Measurements from ENCODE around the gene DGKH. TPM values are rescaled to one million over a fixed set of nuclear protein-coding genes. Genes with fewer than 3 reads are reported as not detected.

The DGKH gene
- total and polyA plus RNA-seq, 2 donors (not counting 1 experiment from before 2014, with no cell fraction given) = 0.06 to 0.67 TPM

DNA sequence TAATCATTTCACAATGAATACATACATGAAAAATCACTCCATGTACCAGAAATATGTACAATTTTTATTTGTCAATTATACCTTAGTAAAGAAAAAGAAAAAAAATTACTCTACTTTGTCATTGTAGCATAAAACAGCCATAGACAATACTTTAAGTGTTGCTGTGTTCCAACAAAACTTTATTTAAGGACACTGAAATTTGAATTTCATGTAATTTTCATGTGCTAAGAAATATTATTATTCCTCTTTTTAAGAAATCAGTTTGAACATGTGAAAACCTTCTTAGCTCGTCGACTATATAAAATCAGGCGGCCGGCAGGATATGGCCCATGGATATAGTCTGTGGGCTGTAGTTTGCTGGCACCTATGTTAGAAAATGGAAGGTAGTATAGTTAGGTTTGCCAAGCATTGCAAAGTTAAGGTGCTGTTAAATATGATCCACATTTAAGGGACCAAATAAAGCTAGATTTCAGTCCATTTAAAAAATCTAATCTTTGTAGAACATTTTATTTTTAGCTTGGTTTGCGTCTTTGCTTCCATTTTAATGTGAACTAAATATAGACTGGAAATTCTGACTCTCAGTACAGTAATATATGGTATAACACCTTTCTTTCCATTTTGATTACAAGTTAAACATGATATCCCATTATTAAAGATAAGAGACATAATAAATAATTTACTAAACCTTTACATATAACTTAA, 6.5 kb downstream of the DGKH start:
- ChIA-PET CTCF (no interaction called here), POLR2A (no interaction called here)
- Histone ChIP-seq H3K79me2 (ENCODE audit: control insufficient read depth, insufficient read depth, low read length) (no peaks in the 10 kb centered on the region), H3K27me3 (replicated peaks in 1 of 4; ENCODE audit: control extremely low read depth in 1 of 4, control insufficient read depth in 3 of 4, insufficient read depth in 4 of 4, low read length in 3 of 4) (peaks cover 0 to 16% (median 7%) of the 10 kb centered on the region in 4 experiments), H3K36me3 (replicated peaks in 1 of 2; ENCODE audit: control extremely low read depth in 1 of 2, control insufficient read depth in 1 of 2, extremely low read depth in 1 of 2, insufficient read depth in 2 of 2, low read length in 1 of 2) (no peaks in the 10 kb centered on the region), H3K9me3 (ENCODE audit: control extremely low read depth in 1 of 3, control insufficient read depth in 2 of 3, insufficient read depth in 1 of 3, low read length in 2 of 3) (no peaks in the 10 kb centered on the region), H3K4me1 (ENCODE audit: control insufficient read depth in 2 of 2, insufficient read depth in 2 of 2, low read length in 2 of 2) (no peaks in the 10 kb centered on the region), H4K20me1 (ENCODE audit: control insufficient read depth, insufficient read depth, low read length, poor library complexity, severe bottlenecking) (no peaks in the 10 kb centered on the region), H3K27ac (ENCODE audit: low read length in 2 of 2) (no peak overlapping the region), H3K4me2 (replicated peaks; ENCODE audit: low read depth, low read length, poor library complexity, severe bottlenecking) (no peak overlapping the region), H3K4me3 (ENCODE audit: control extremely low read depth in 1 of 5, extremely low read depth in 1 of 5, insufficient read depth in 1 of 5, low read depth in 2 of 5, low read length in 4 of 5) (no peak overlapping the region), H3K9ac (ENCODE audit: low read length) (no peak overlapping the region), H2AFZ (ENCODE audit: insufficient read depth, low read depth, low read length, poor library complexity, severe bottlenecking) (no peak overlapping the region)
- no peak for TF ChIP-seq EZH2 (IDR thresholded peaks at IDR 0.05; ENCODE audit: borderline replicate concordance, insufficient read depth, low read depth, low read length, poor library complexity, severe bottlenecking)
- TF ChIP-seq, protein P1, sequence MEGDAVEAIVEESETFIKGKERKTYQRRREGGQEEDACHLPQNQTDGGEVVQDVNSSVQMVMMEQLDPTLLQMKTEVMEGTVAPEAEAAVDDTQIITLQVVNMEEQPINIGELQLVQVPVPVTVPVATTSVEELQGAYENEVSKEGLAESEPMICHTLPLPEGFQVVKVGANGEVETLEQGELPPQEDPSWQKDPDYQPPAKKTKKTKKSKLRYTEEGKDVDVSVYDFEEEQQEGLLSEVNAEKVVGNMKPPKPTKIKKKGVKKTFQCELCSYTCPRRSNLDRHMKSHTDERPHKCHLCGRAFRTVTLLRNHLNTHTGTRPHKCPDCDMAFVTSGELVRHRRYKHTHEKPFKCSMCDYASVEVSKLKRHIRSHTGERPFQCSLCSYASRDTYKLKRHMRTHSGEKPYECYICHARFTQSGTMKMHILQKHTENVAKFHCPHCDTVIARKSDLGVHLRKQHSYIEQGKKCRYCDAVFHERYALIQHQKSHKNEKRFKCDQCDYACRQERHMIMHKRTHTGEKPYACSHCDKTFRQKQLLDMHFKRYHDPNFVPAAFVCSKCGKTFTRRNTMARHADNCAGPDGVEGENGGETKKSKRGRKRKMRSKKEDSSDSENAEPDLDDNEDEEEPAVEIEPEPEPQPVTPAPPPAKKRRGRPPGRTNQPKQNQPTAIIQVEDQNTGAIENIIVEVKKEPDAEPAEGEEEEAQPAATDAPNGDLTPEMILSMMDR (IDR thresholded peaks at IDR 0.05) = no peak
- 96% methylated on average over 4 of the region's 5 CpGs for WGBS (ENCODE audit: insufficient coverage)
- H3K27ac Mint-ChIP-seq = no peak overlapping the region
- no peaks in the 10 kb centered on the region for H3K4me1 Mint-ChIP-seq
- peaks cover 21% of the 10 kb centered on the region for H3K27me3 Mint-ChIP-seq
- H3K4me3 Mint-ChIP-seq = no peak overlapping the region
- ATAC-seq (ENCODE audit: low read depth) = no peak
- intact Hi-C loops (cut with micrococcal nuclease) = no loop called here
- DNase-seq = no peak
- H3K9me3 Mint-ChIP-seq (ENCODE audit: insufficient read depth) = peaks cover 5% of the 10 kb centered on the region

DNA sequence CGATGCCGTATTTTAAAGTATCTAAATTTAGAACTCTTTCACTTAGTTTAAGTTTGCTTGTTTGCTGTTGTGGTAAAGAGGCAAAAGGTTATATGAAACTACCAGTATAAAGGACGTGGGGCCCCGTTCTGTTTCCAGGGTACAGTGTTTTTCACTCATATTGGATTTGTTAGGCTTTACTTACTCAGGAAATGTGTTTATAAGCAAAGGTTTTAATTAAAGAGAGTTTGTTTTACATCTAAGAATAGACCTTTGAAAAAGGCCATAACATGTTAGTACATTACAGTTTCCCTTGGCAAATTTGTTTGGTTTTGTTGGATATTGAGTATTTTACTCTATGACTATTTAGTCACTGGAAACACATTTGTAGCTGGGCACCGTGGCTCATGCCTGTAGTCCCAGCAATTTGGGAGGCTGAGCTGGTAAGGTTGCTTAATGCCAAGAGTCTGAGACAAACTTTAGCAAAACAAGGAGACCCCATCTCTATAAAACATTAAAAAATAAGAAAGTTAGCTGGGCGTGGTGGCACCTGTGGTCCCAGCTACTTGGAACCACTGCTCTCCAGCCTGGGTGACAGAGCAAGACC, 7.1 kb downstream of the DGKH start:
- ChIA-PET POLR2A (no interaction called here), CTCF (interaction anchor here (1.6 kb wide), 1 partner anchor 10 kb away, joined by 3 read pairs; no protein-coding TSS in a partner anchor)
- Histone ChIP-seq H4K20me1 (ENCODE audit: control insufficient read depth, insufficient read depth, low read length, poor library complexity, severe bottlenecking) (no peaks in the 10 kb centered on the region), H3K4me3 (ENCODE audit: control extremely low read depth in 1 of 5, extremely low read depth in 1 of 5, insufficient read depth in 1 of 5, low read depth in 2 of 5, low read length in 4 of 5) (no peak overlapping the region), H3K4me2 (replicated peaks; ENCODE audit: low read depth, low read length, poor library complexity, severe bottlenecking) (no peak overlapping the region), H3K9me3 (ENCODE audit: control extremely low read depth in 1 of 3, control insufficient read depth in 2 of 3, insufficient read depth in 1 of 3, low read length in 2 of 3) (no peaks in the 10 kb centered on the region), H3K79me2 (ENCODE audit: control insufficient read depth, insufficient read depth, low read length) (no peaks in the 10 kb centered on the region), H3K27ac (ENCODE audit: low read length in 2 of 2) (no peak overlapping the region), H3K36me3 (replicated peaks in 1 of 2; ENCODE audit: control extremely low read depth in 1 of 2, control insufficient read depth in 1 of 2, extremely low read depth in 1 of 2, insufficient read depth in 2 of 2, low read length in 1 of 2) (no peaks in the 10 kb centered on the region), H3K4me1 (ENCODE audit: control insufficient read depth in 2 of 2, insufficient read depth in 2 of 2, low read length in 2 of 2) (no peaks in the 10 kb centered on the region), H3K27me3 (replicated peaks in 1 of 4; ENCODE audit: control extremely low read depth in 1 of 4, control insufficient read depth in 3 of 4, insufficient read depth in 4 of 4, low read length in 3 of 4) (peaks cover 0 to 15% (median 2%) of the 10 kb centered on the region in 4 experiments), H2AFZ (ENCODE audit: insufficient read depth, low read depth, low read length, poor library complexity, severe bottlenecking) (no peak overlapping the region), H3K9ac (ENCODE audit: low read length) (no peak overlapping the region)
- intact Hi-C loops (cut with micrococcal nuclease) = no loop called here
- TF ChIP-seq EZH2 (IDR thresholded peaks at IDR 0.05; ENCODE audit: borderline replicate concordance, insufficient read depth, low read depth, low read length, poor library complexity, severe bottlenecking) = no peak
- TF ChIP-seq, protein P1 (IDR thresholded peaks at IDR 0.05) = no peak
- H3K4me3 Mint-ChIP-seq = no peak overlapping the region
- 100% methylated on average over 1 of the region's 6 CpGs for WGBS (ENCODE audit: insufficient coverage)
- H3K27me3 Mint-ChIP-seq = peaks cover 16% of the 10 kb centered on the region
- H3K4me1 Mint-ChIP-seq = no peaks in the 10 kb centered on the region
- H3K27ac Mint-ChIP-seq = no peak overlapping the region
- no peak for DNase-seq
- H3K9me3 Mint-ChIP-seq (ENCODE audit: insufficient read depth) = peaks cover 5% of the 10 kb centered on the region
- no peak for ATAC-seq (ENCODE audit: low read depth)

Data from B cell (primary cell).